Measurements from ENCODE around the gene KCNQ5.

GRCh38 chr6:72861935-72862432, 240.1 kb downstream of the KCNQ5 start:
- no peak for TF ChIP-seq EZH2 (IDR thresholded peaks at IDR 0.05; ENCODE audit: borderline replicate concordance, low read depth, low read length, poor library complexity, severe bottlenecking)
- TF ChIP-seq CTCF (conservative IDR thresholded peaks at IDR 0.05; ENCODE audit: low read depth, low read length) = no peak
